ENCODE measurements around the gene FOXK2.

FOXK2 gene

GRCh38 chr17:82629748-82630147, 110.2 kb downstream of the FOXK2 start:
- no peak overlapping the region for H2AFZ ChIP-seq (ENCODE audit: low read length, unreplicated experiment)
- peaks cover 26% of the 10 kb centered on the region for H3K79me2 ChIP-seq (ENCODE audit: control insufficient read depth, insufficient read depth, low read length, unreplicated experiment)
- H3K4me1 ChIP-seq (ENCODE audit: control insufficient read depth, insufficient read depth, low read length, unreplicated experiment) = no peaks in the 10 kb centered on the region
- peaks cover 19% of the 10 kb centered on the region; the same call in 1 of the 2 replicates for H3K36me3 ChIP-seq (ENCODE audit: insufficient read depth, low read length)
- no peaks in the 10 kb centered on the region for H3K27me3 ChIP-seq (ENCODE audit: insufficient read depth, low read length)
- H3K4me3 ChIP-seq (ENCODE audit: low read depth, low read length) = no peak overlapping the region
- H3K27ac ChIP-seq (ENCODE audit: low read depth, low read length) = no peak overlapping the region

GRCh38 chr17:82630212-82630611, 110.7 kb downstream of the FOXK2 start:
- H3K79me2 ChIP-seq (ENCODE audit: control insufficient read depth, insufficient read depth, low read length, unreplicated experiment) = peaks cover 28% of the 10 kb centered on the region
- no peaks in the 10 kb centered on the region for H3K27me3 ChIP-seq (ENCODE audit: insufficient read depth, low read length)
- H3K27ac ChIP-seq (ENCODE audit: low read depth, low read length) = no peak overlapping the region
- no peak overlapping the region for H3K4me3 ChIP-seq (ENCODE audit: low read depth, low read length)
- H2AFZ ChIP-seq (ENCODE audit: low read length, unreplicated experiment) = no peak overlapping the region
- H3K4me1 ChIP-seq (ENCODE audit: control insufficient read depth, insufficient read depth, low read length, unreplicated experiment) = no peaks in the 10 kb centered on the region
- H3K36me3 ChIP-seq (ENCODE audit: insufficient read depth, low read length) = peaks cover 15% of the 10 kb centered on the region; the same call in 1 of the 2 replicates

- H3K4me3 ChIP-seq (ENCODE audit: low read depth, low read length) = no peak overlapping the region
- peaks cover 37% of the 10 kb centered on the region for H3K79me2 ChIP-seq (ENCODE audit: control insufficient read depth, insufficient read depth, low read length, unreplicated experiment)
- H3K27ac ChIP-seq (ENCODE audit: low read depth, low read length) = no peak overlapping the region
- H3K4me1 ChIP-seq (ENCODE audit: control insufficient read depth, insufficient read depth, low read length, unreplicated experiment) = no peaks in the 10 kb centered on the region
- H2AFZ ChIP-seq (ENCODE audit: low read length, unreplicated experiment) = no peak overlapping the region
- H3K36me3 ChIP-seq (ENCODE audit: insufficient read depth, low read length) = peaks cover 11% of the 10 kb centered on the region; the same call in 1 of the 2 replicates
- H3K27me3 ChIP-seq (ENCODE audit: insufficient read depth, low read length) = no peaks in the 10 kb centered on the region
Observed at GRCh38 chr17:82631544-82631943, 112.0 kb downstream of the FOXK2 start.

- H3K79me2 ChIP-seq (ENCODE audit: control insufficient read depth, insufficient read depth, low read length, unreplicated experiment) = peaks cover 47% of the 10 kb centered on the region
- H3K4me3 ChIP-seq (ENCODE audit: low read depth, low read length) = no peak overlapping the region
- H3K27me3 ChIP-seq (ENCODE audit: insufficient read depth, low read length) = no peaks in the 10 kb centered on the region
- no peak overlapping the region for H3K27ac ChIP-seq (ENCODE audit: low read depth, low read length)
- H3K4me1 ChIP-seq (ENCODE audit: control insufficient read depth, insufficient read depth, low read length, unreplicated experiment) = no peaks in the 10 kb centered on the region
- no peak overlapping the region for H2AFZ ChIP-seq (ENCODE audit: low read length, unreplicated experiment)
- H3K36me3 ChIP-seq (ENCODE audit: insufficient read depth, low read length) = peaks cover 11% of the 10 kb centered on the region; the same call in 1 of the 2 replicates
Observed at GRCh38 chr17:82632451-82632850, 112.9 kb downstream of the FOXK2 start.

GRCh38 chr17:82633343-82633742, 113.8 kb downstream of the FOXK2 start:
- H3K79me2 ChIP-seq (ENCODE audit: control insufficient read depth, insufficient read depth, low read length, unreplicated experiment) = peaks cover 54% of the 10 kb centered on the region
- no peaks in the 10 kb centered on the region for H3K27me3 ChIP-seq (ENCODE audit: insufficient read depth, low read length)
- no peak overlapping the region for H3K4me3 ChIP-seq (ENCODE audit: low read depth, low read length)
- H3K36me3 ChIP-seq (ENCODE audit: insufficient read depth, low read length) = peaks cover 11% of the 10 kb centered on the region; the same call in 1 of the 2 replicates
- no peaks in the 10 kb centered on the region for H3K4me1 ChIP-seq (ENCODE audit: control insufficient read depth, insufficient read depth, low read length, unreplicated experiment)
- no peak overlapping the region for H2AFZ ChIP-seq (ENCODE audit: low read length, unreplicated experiment)
- no peak overlapping the region for H3K27ac ChIP-seq (ENCODE audit: low read depth, low read length)

- Histone ChIP-seq H3K79me2 (ENCODE audit: control insufficient read depth, insufficient read depth, low read length, unreplicated experiment) (peaks cover 80% of the 10 kb centered on the region), H3K27me3 (ENCODE audit: insufficient read depth, low read length) (no peaks in the 10 kb centered on the region), H3K36me3 (ENCODE audit: insufficient read depth, low read length) (peaks cover 5% of the 10 kb centered on the region; the same call in 1 of the 2 replicates), H3K4me3 (ENCODE audit: low read depth, low read length) (no peak overlapping the region), H3K27ac (ENCODE audit: low read depth, low read length) (no peak overlapping the region), H3K4me1 (ENCODE audit: control insufficient read depth, insufficient read depth, low read length, unreplicated experiment) (no peaks in the 10 kb centered on the region), H2AFZ (ENCODE audit: low read length, unreplicated experiment) (no peak overlapping the region)
Observed at GRCh38 chr17:82636626-82637598, 117.4 kb downstream of the FOXK2 start.

- Histone ChIP-seq H3K4me3 (ENCODE audit: low read depth, low read length) (no peak overlapping the region), H2AFZ (ENCODE audit: low read length, unreplicated experiment) (no peak overlapping the region), H3K27ac (ENCODE audit: low read depth, low read length) (no peak overlapping the region), H3K36me3 (ENCODE audit: insufficient read depth, low read length) (peaks cover 15% of the 10 kb centered on the region), H3K4me1 (ENCODE audit: control insufficient read depth, insufficient read depth, low read length, unreplicated experiment) (no peaks in the 10 kb centered on the region), H3K27me3 (ENCODE audit: insufficient read depth, low read length) (no peaks in the 10 kb centered on the region), H3K79me2 (ENCODE audit: control insufficient read depth, insufficient read depth, low read length, unreplicated experiment) (peaks cover 80% of the 10 kb centered on the region)
Observed at GRCh38 chr17:82638183-82638773, 118.7 kb downstream of the FOXK2 start.

GRCh38 chr17:82639628-82640027, 120.1 kb downstream of the FOXK2 start:
- no peaks in the 10 kb centered on the region for H3K4me1 ChIP-seq (ENCODE audit: control insufficient read depth, insufficient read depth, low read length, unreplicated experiment)
- peaks cover 26% of the 10 kb centered on the region for H3K36me3 ChIP-seq (ENCODE audit: insufficient read depth, low read length)
- H2AFZ ChIP-seq (ENCODE audit: low read length, unreplicated experiment) = no peak overlapping the region
- no peak overlapping the region for H3K27ac ChIP-seq (ENCODE audit: low read depth, low read length)
- no peaks in the 10 kb centered on the region for H3K27me3 ChIP-seq (ENCODE audit: insufficient read depth, low read length)
- peaks cover 85% of the 10 kb centered on the region for H3K79me2 ChIP-seq (ENCODE audit: control insufficient read depth, insufficient read depth, low read length, unreplicated experiment)
- no peak overlapping the region for H3K4me3 ChIP-seq (ENCODE audit: low read depth, low read length)

GRCh38 chr17:82640036-82640435, 120.5 kb downstream of the FOXK2 start:
- peaks cover 26% of the 10 kb centered on the region for H3K36me3 ChIP-seq (ENCODE audit: insufficient read depth, low read length)
- no peak overlapping the region for H3K27ac ChIP-seq (ENCODE audit: low read depth, low read length)
- H3K4me3 ChIP-seq (ENCODE audit: low read depth, low read length) = no peak overlapping the region

GRCh38 chr17:82642022-82642421, 122.5 kb downstream of the FOXK2 start:
- Histone ChIP-seq H3K4me1 (ENCODE audit: control insufficient read depth, insufficient read depth, low read length, unreplicated experiment) (peaks cover 4% of the 10 kb centered on the region), H2AFZ (ENCODE audit: low read length, unreplicated experiment) (no peak overlapping the region), H3K79me2 (ENCODE audit: control insufficient read depth, insufficient read depth, low read length, unreplicated experiment) (peaks cover 90% of the 10 kb centered on the region), H3K4me3 (ENCODE audit: low read depth, low read length) (no peak overlapping the region), H3K27ac (ENCODE audit: low read depth, low read length) (no peak overlapping the region), H3K36me3 (ENCODE audit: insufficient read depth, low read length) (peaks cover 26% of the 10 kb centered on the region), H3K27me3 (ENCODE audit: insufficient read depth, low read length) (no peaks in the 10 kb centered on the region)

More at GRCh38 chr17:82640036-82640435, 120.5 kb downstream of the FOXK2 start:
- Histone ChIP-seq H3K4me1 (ENCODE audit: control insufficient read depth, insufficient read depth, low read length, unreplicated experiment) (no peaks in the 10 kb centered on the region), H2AFZ (ENCODE audit: low read length, unreplicated experiment) (no peak overlapping the region), H3K27me3 (ENCODE audit: insufficient read depth, low read length) (no peaks in the 10 kb centered on the region), H3K79me2 (ENCODE audit: control insufficient read depth, insufficient read depth, low read length, unreplicated experiment) (peaks cover 86% of the 10 kb centered on the region)
